Mucosa of descending colon (tissue), 3 donors: ENCODE measurements around the gene NKD1. TPM values are rescaled to one million over a fixed set of nuclear protein-coding genes. Genes with fewer than 3 reads are reported as not detected.

Source experiments
- ATAC-seq: fragments of 200-7000 bp; cut with Tn5 transposase; one replicate; pipeline ENCODE4 v1.9.1; 2020; ENCODE audit warnings: mild to moderate bottlenecking, moderate library complexity
- DNase-seq, 3 donors: peaks; one replicate each; pipeline ENCODE4 v3.0.0-alpha.2; 2020
- H3K36me3 ChIP-seq: fragments of 200-600 bp; one replicate; pipeline ENCODE4 v1.8.0; 2021; ENCODE audit warnings: low read depth, mild to moderate bottlenecking
- H3K4me1 ChIP-seq: fragments of 200-600 bp; one replicate; pipeline ENCODE4 v1.8.0; 2021; ENCODE audit warnings: low read depth, mild to moderate bottlenecking
- H3K4me3 ChIP-seq: fragments of 200-600 bp; one replicate; pipeline ENCODE4 v1.8.0; 2021; ENCODE audit warnings: mild to moderate bottlenecking
- H3K9me3 ChIP-seq: fragments of 200-600 bp; one replicate; pipeline ENCODE4 v1.8.0; 2021; ENCODE audit warnings: mild to moderate bottlenecking
- CTCF ChIP-seq: fragments of 200-600 bp; IDR thresholded peaks from one replicate; pipeline ENCODE4 v1.8.0; 2022; ENCODE audit warnings: antibody characterized with exemption, mild to moderate bottlenecking
- intact Hi-C, 2 donors: fragments of 100-400 bp; cut with DNase I in 1 of 2; cut with micrococcal nuclease in 1 of 2; formaldehyde crosslinking; loops; one replicate each; pipeline versions ENCODE4 v1.11.0 to v1.11.1; 2022; cut with DNase I, micrococcal nuclease
- total RNA-seq, 3 donors: library from RNA; stranded (reverse); fragmentation: NEBNext Ultra II Directional in 2 of 3; extraction: Animal tissue kit (Norgen Biotek cat#: 25700) in 2 of 3; gene quantifications; one replicate each; pipeline versions ENCODE4 v1.2.1 to v1.2.4, GENCODE V29; 2021 to 2023
- donor health status: DM: no; HTN: no; CAD: no; lungs with moderate emphysema.
- donor health status: DM: no; HTN: no; CAD: no.
- donor health status: DM: no; HTN: yes; CAD: no.

NKD1 gene
- total RNA-seq, 3 donors from 2014 or later, result 1.6 to 28.0 (median 3.2) TPM

GRCh38 chr16:50634090-50634489 lies 85.9 kb downstream of the NKD1 start:
- DNase-seq (no peak), ATAC-seq (no peak)
- no peak for TF ChIP-seq CTCF
- Histone ChIP-seq H3K9me3 (no peaks in the 10 kb centered on the region), H3K36me3 (no peaks in the 10 kb centered on the region), H3K4me1 (no peaks in the 10 kb centered on the region), H3K4me3 (no peak overlapping the region)
- intact Hi-C loops, result no loop called here

GRCh38 chr16:50634947-50635346 lies 86.8 kb downstream of the NKD1 start:
- DNase-seq, result no peak
- intact Hi-C loops, result no loop called here
- ATAC-seq, result no peak
- Histone ChIP-seq H3K4me1 (no peaks in the 10 kb centered on the region), H3K36me3 (no peaks in the 10 kb centered on the region), H3K4me3 (no peak overlapping the region), H3K9me3 (no peaks in the 10 kb centered on the region)
- no peak for TF ChIP-seq CTCF

GRCh38 chr16:50635505-50636392 lies 87.6 kb downstream of the NKD1 start:
- DNase-seq (no peak), ATAC-seq (no peak)
- no peaks in the 10 kb centered on the region for H3K36me3 ChIP-seq
- no peaks in the 10 kb centered on the region for H3K4me1 ChIP-seq
- TF ChIP-seq CTCF, result no peak
- intact Hi-C loops, result no loop called here
- no peaks in the 10 kb centered on the region for H3K9me3 ChIP-seq
- H3K4me3 ChIP-seq, result no peak overlapping the region

- Histone ChIP-seq H3K4me1 (no peaks in the 10 kb centered on the region), H3K36me3 (no peaks in the 10 kb centered on the region), H3K4me3 (no peak overlapping the region), H3K9me3 (no peaks in the 10 kb centered on the region)
- no peak for TF ChIP-seq CTCF
- no peak for ATAC-seq
- intact Hi-C loops, result no loop called here
- no peak for DNase-seq
These were observed 88.7 kb downstream of the NKD1 start for GRCh38 chr16:50636753-50637374.

GRCh38 chr16:50637716-50638602 lies 89.8 kb downstream of the NKD1 start:
- intact Hi-C loops, result no loop called here
- DNase-seq, result no peak
- TF ChIP-seq CTCF, result no peak
- Histone ChIP-seq H3K4me3 (no peak overlapping the region), H3K4me1 (no peaks in the 10 kb centered on the region), H3K9me3 (no peaks in the 10 kb centered on the region), H3K36me3 (no peaks in the 10 kb centered on the region)
- ATAC-seq, result no peak
